Trophoblast cell (in vitro differentiated cells and primary cell): ENCODE data around the gene KREMEN1.

Source experiments
- DNase-seq, 2 donors: peaks; one replicate each; pipeline ENCODE4 v3.0.0-alpha.2; 2016
- H2AFZ ChIP-seq: 2 replicates; pipeline ENCODE4 v1.6.1; 2013; ENCODE audit warnings: low read length, moderate library complexity, mild to moderate bottlenecking; ENCODE audit not compliant: insufficient read depth, poor library complexity
- H2AK5ac ChIP-seq: 2 replicates; pipeline ENCODE4 v1.6.1; 2013; ENCODE audit warnings: mild to moderate bottlenecking, low read length
- H2BK120ac ChIP-seq: 2 replicates; pipeline ENCODE4 v1.6.1; 2013; ENCODE audit warnings: low read length, mild to moderate bottlenecking, moderate library complexity; ENCODE audit not compliant: insufficient read depth, poor library complexity
- H2BK12ac ChIP-seq: 2 replicates; pipeline ENCODE4 v1.6.1; 2013; ENCODE audit warnings: mild to moderate bottlenecking, low read length, moderate library complexity
- H2BK5ac ChIP-seq: 2 replicates; pipeline ENCODE4 v1.6.1; 2013; ENCODE audit warnings: low read length, low read depth, moderate library complexity, mild to moderate bottlenecking; ENCODE audit not compliant: poor library complexity
- H3K14ac ChIP-seq: 2 replicates; pipeline ENCODE4 v1.6.1; 2013; ENCODE audit warnings: mild to moderate bottlenecking, low read length
- H3K18ac ChIP-seq: 2 replicates; pipeline ENCODE4 v1.6.1; 2013; ENCODE audit warnings: mild to moderate bottlenecking, low read length
- H3K23ac ChIP-seq: 2 replicates; pipeline ENCODE4 v1.6.1; 2013; ENCODE audit warnings: low read length
- H3K27ac ChIP-seq: 2 replicates; pipeline ENCODE4 v1.5.1; 2013; ENCODE audit warnings: low read depth, mild to moderate bottlenecking, inconsistent platforms, low read length, moderate library complexity
- H3K27me3 ChIP-seq: 2 replicates; pipeline ENCODE4 v1.6.1; 2013; ENCODE audit warnings: inconsistent platforms, mild to moderate bottlenecking, low read length, moderate library complexity; ENCODE audit not compliant: insufficient read depth
- H3K36me3 ChIP-seq, 2 experiments: 1 replicate in 1 of 2; 2 replicates in 1 of 2; pipeline ENCODE4 v1.6.1; 2013; ENCODE audit warnings: low read length in 2 of 2, mild to moderate bottlenecking in 2 of 2, moderate library complexity in 1 of 2; ENCODE audit not compliant: insufficient read depth in 2 of 2, control insufficient read depth in 1 of 2
- H3K4ac ChIP-seq: 2 replicates; pipeline ENCODE4 v1.6.1; 2013; ENCODE audit warnings: low read depth, mild to moderate bottlenecking, low read length, moderate library complexity
- H3K4me1 ChIP-seq, 2 experiments: 1 replicate in 1 of 2; 2 replicates in 1 of 2; pipeline ENCODE4 v1.6.1; 2013; ENCODE audit warnings: low read length in 2 of 2, mild to moderate bottlenecking in 2 of 2, moderate library complexity in 1 of 2; ENCODE audit not compliant: insufficient read depth in 2 of 2, control insufficient read depth in 1 of 2
- H3K4me2 ChIP-seq: 2 replicates; pipeline ENCODE4 v1.6.1; 2013; ENCODE audit warnings: inconsistent platforms, mild to moderate bottlenecking, low read length, moderate library complexity
- H3K4me3 ChIP-seq: 2 replicates; pipeline ENCODE4 v1.5.1; 2013; ENCODE audit warnings: mild to moderate bottlenecking, low read depth, low read length, inconsistent platforms
- H3K79me1 ChIP-seq: one replicate; pipeline ENCODE4 v1.6.1; 2013; ENCODE audit warnings: low read length
- H3K79me2 ChIP-seq: 2 replicates; pipeline ENCODE4 v1.6.1; 2013; ENCODE audit warnings: low read length, mild to moderate bottlenecking; ENCODE audit not compliant: control insufficient read depth, insufficient read depth, poor library complexity
- H3K9ac ChIP-seq: 2 replicates; pipeline ENCODE4 v1.6.1; 2013; ENCODE audit warnings: mild to moderate bottlenecking, low read length
- H3K9me3 ChIP-seq: 2 replicates; pipeline ENCODE4 v1.6.1; 2013; ENCODE audit warnings: low read depth, mild to moderate bottlenecking, control low read depth, inconsistent platforms, low read length; ENCODE audit not compliant: insufficient read depth
- H4K12ac ChIP-seq: 2 replicates; pipeline ENCODE4 v1.6.1; 2013; ENCODE audit warnings: low read depth, mild to moderate bottlenecking, low read length, moderate library complexity
- H4K8ac ChIP-seq: 2 replicates; pipeline ENCODE4 v1.6.1; 2013; ENCODE audit warnings: low read depth, mild to moderate bottlenecking, low read length, moderate library complexity
- H4K91ac ChIP-seq: one replicate; pipeline ENCODE4 v1.6.1; 2013; ENCODE audit warnings: low read depth, mild to moderate bottlenecking, low read length, moderate library complexity
- WGBS: extraction: QIAGEN DNeasy Blood & Tissue Kit; methylation state at CpG from one replicate; pipeline ENCODE4 v1.1.7; 2013; ENCODE audit warnings: missing lambda C conversion rate; ENCODE audit not compliant: insufficient read length, insufficient coverage; ENCODE audit errors: extremely low coverage; 5-methylcytosine and 5-hydroxymethylcytosine counted together

The KREMEN1 gene

GRCh38 chr22:29149841-29150555 lies 77.2 kb downstream of the KREMEN1 start:
- no peak overlapping the region for H3K4me3 ChIP-seq
- H3K4me2 ChIP-seq = no peak overlapping the region
- no peak overlapping the region for H4K12ac ChIP-seq
- no peak overlapping the region for H3K9ac ChIP-seq
- no peak overlapping the region for H2AFZ ChIP-seq
- no peak overlapping the region for H2AK5ac ChIP-seq
- H2BK5ac ChIP-seq = no peak overlapping the region
- H3K27me3 ChIP-seq = no peaks in the 10 kb centered on the region
- peaks cover 12 to 19% of the 10 kb centered on the region in 2 experiments for H3K4me1 ChIP-seq
- H3K14ac ChIP-seq = no peak overlapping the region
- no peak overlapping the region for H3K18ac ChIP-seq
- peaks cover 2% of the 10 kb centered on the region for H3K9me3 ChIP-seq
- H3K27ac ChIP-seq = no peak overlapping the region
- H2BK12ac ChIP-seq = no peak overlapping the region
- WGBS = no CpG with 5 or more reads among the region's 16 CpGs
- H3K4ac ChIP-seq = no peak overlapping the region
- H4K8ac ChIP-seq = no peak overlapping the region
- H3K79me2 ChIP-seq = no peaks in the 10 kb centered on the region
- no peak overlapping the region for H2BK120ac ChIP-seq
- no peaks in the 10 kb centered on the region for H3K36me3 ChIP-seq
- H4K91ac ChIP-seq = no peak overlapping the region
- no peak overlapping the region for H3K23ac ChIP-seq
- no peak for DNase-seq
- H3K79me1 ChIP-seq = peaks cover 2% of the 10 kb centered on the region

GRCh38 chr22:29150701-29151100 lies 77.9 kb downstream of the KREMEN1 start:
- Histone ChIP-seq H3K9me3 (peaks cover 2% of the 10 kb centered on the region), H3K79me2 (no peaks in the 10 kb centered on the region), H3K27ac (no peak overlapping the region), H3K36me3 (no peaks in the 10 kb centered on the region), H4K8ac (no peak overlapping the region), H3K14ac (no peak overlapping the region), H2BK120ac (no peak overlapping the region), H3K4me2 (no peak overlapping the region), H3K4me1 (peaks cover 12 to 19% of the 10 kb centered on the region in 2 experiments), H2AFZ (no peak overlapping the region), H2AK5ac (no peak overlapping the region), H3K4me3 (no peak overlapping the region), H3K23ac (no peak overlapping the region), H3K9ac (no peak overlapping the region), H3K18ac (no peak overlapping the region), H4K12ac (no peak overlapping the region), H2BK12ac (peak overlapping the region; percentile 2), H4K91ac (no peak overlapping the region), H2BK5ac (no peak overlapping the region), H3K27me3 (no peaks in the 10 kb centered on the region), H3K4ac (no peak overlapping the region), H3K79me1 (peaks cover 2% of the 10 kb centered on the region)
- WGBS = no CpG with 5 or more reads among the region's 9 CpGs
- DNase-seq = no peak

GRCh38 chr22:29151316-29151715 lies 78.5 kb downstream of the KREMEN1 start:
- no CpG with 5 or more reads among the region's 7 CpGs for WGBS
- Histone ChIP-seq H3K9me3 (peaks cover 2% of the 10 kb centered on the region), H2BK5ac (no peak overlapping the region), H3K4me3 (no peak overlapping the region), H3K18ac (no peak overlapping the region), H4K91ac (no peak overlapping the region), H3K14ac (no peak overlapping the region), H2AK5ac (no peak overlapping the region), H3K79me2 (no peaks in the 10 kb centered on the region), H3K23ac (no peak overlapping the region), H2BK12ac (no peak overlapping the region), H3K36me3 (no peaks in the 10 kb centered on the region), H3K27me3 (no peaks in the 10 kb centered on the region), H2BK120ac (no peak overlapping the region), H3K4me2 (no peak overlapping the region), H3K4ac (no peak overlapping the region), H3K79me1 (peaks cover 2% of the 10 kb centered on the region), H4K12ac (no peak overlapping the region), H4K8ac (no peak overlapping the region), H3K9ac (no peak overlapping the region), H3K27ac (no peak overlapping the region), H2AFZ (no peak overlapping the region), H3K4me1 (peaks cover 12 to 19% of the 10 kb centered on the region in 2 experiments)
- DNase-seq = no peak

- no peak for DNase-seq
- Histone ChIP-seq H3K27me3 (no peaks in the 10 kb centered on the region), H3K79me1 (peaks cover 2% of the 10 kb centered on the region), H3K23ac (no peak overlapping the region), H2AFZ (no peak overlapping the region), H3K4me1 (peaks cover 12 to 19% of the 10 kb centered on the region in 2 experiments), H2BK5ac (no peak overlapping the region), H3K4me3 (no peak overlapping the region), H3K79me2 (no peaks in the 10 kb centered on the region), H2AK5ac (no peak overlapping the region), H2BK12ac (no peak overlapping the region), H3K9me3 (peaks cover 2% of the 10 kb centered on the region), H3K18ac (no peak overlapping the region), H3K4ac (no peak overlapping the region), H3K9ac (no peak overlapping the region), H2BK120ac (no peak overlapping the region), H3K14ac (no peak overlapping the region), H3K36me3 (no peaks in the 10 kb centered on the region), H4K8ac (peak overlapping the region; percentile 9), H4K12ac (no peak overlapping the region), H3K27ac (no peak overlapping the region), H3K4me2 (no peak overlapping the region), H4K91ac (no peak overlapping the region)
- no CpG with 5 or more reads among the region's 13 CpGs for WGBS
These were observed 79.5 kb downstream of the KREMEN1 start for GRCh38 chr22:29152045-29152953.
